H9 (cell line): ENCODE data around the gene MAPK14. TPM values are rescaled to one million over a fixed set of nuclear protein-coding genes. Genes with fewer than 3 reads are reported as not detected.

ENCODE experiments used
- DNase-seq: peaks from one replicate; pipeline ENCODE4 v3.0.0-alpha.2; 2017
- H2AFZ ChIP-seq: one replicate; pipeline ENCODE4 v1.6.1; 2013; ENCODE audit warnings: mild to moderate bottlenecking, low read length, control low read depth, moderate library complexity
- H2AK5ac ChIP-seq: 2 replicates; pipeline ENCODE4 v1.6.1; 2013; ENCODE audit warnings: low read length, control low read depth, mixed read lengths; ENCODE audit not compliant: insufficient read length
- H2BK120ac ChIP-seq: one replicate; pipeline ENCODE4 v1.6.1; 2013; ENCODE audit warnings: low read depth, mild to moderate bottlenecking, low read length, control low read depth, inconsistent platforms; ENCODE audit not compliant: poor library complexity, severe bottlenecking
- H2BK12ac ChIP-seq: 2 replicates; pipeline ENCODE4 v1.6.1; 2013; ENCODE audit warnings: low read length, control low read depth, mixed read lengths, low read depth; ENCODE audit not compliant: insufficient read length
- H2BK15ac ChIP-seq: 2 replicates; pipeline ENCODE4 v1.6.1; 2013; ENCODE audit warnings: low read depth, low read length, control low read depth
- H2BK20ac ChIP-seq: one replicate; pipeline ENCODE4 v1.6.1; 2013; ENCODE audit warnings: low read depth, mild to moderate bottlenecking, low read length, control low read depth, inconsistent platforms; ENCODE audit not compliant: poor library complexity, severe bottlenecking
- H2BK5ac ChIP-seq: 2 replicates; pipeline ENCODE4 v1.6.1; 2013; ENCODE audit warnings: low read length, control low read depth, mixed read lengths; ENCODE audit not compliant: insufficient read length
- H3K14ac ChIP-seq: 2 replicates; pipeline ENCODE4 v1.6.1; 2013; ENCODE audit warnings: low read length, control low read depth; ENCODE audit not compliant: insufficient read depth
- H3K18ac ChIP-seq: 2 replicates; pipeline ENCODE4 v1.6.1; 2013; ENCODE audit warnings: low read depth, mild to moderate bottlenecking, mixed read lengths, low read length, control low read depth; ENCODE audit not compliant: insufficient read length
- H3K23ac ChIP-seq: 2 replicates; pipeline ENCODE4 v1.6.1; 2013; ENCODE audit warnings: low read length, control low read depth, mixed read lengths, low read depth; ENCODE audit not compliant: insufficient read length
- H3K23me2 ChIP-seq: 2 replicates; pipeline ENCODE4 v1.6.1; 2013; ENCODE audit warnings: low read depth, mild to moderate bottlenecking, mixed read lengths, low read length, control low read depth; ENCODE audit not compliant: insufficient read length, poor library complexity, severe bottlenecking
- H3K27ac ChIP-seq: 2 replicates; pipeline ENCODE4 v1.5.1; 2013; ENCODE audit warnings: low read length, control low read depth, mixed read lengths, low read depth; ENCODE audit not compliant: insufficient read length
- H3K27me3 ChIP-seq: 2 replicates; pipeline ENCODE4 v1.6.1; 2013; ENCODE audit warnings: low read length, control low read depth, inconsistent platforms; ENCODE audit not compliant: insufficient read depth
- H3K4ac ChIP-seq: 2 replicates; pipeline ENCODE4 v1.6.1; 2013; ENCODE audit warnings: low read depth, mild to moderate bottlenecking, control low read depth, inconsistent platforms, low read length, moderate library complexity
- H3K4me1 ChIP-seq: 2 replicates; pipeline ENCODE4 v1.6.1; 2013; ENCODE audit warnings: low read length, control low read depth, inconsistent platforms; ENCODE audit not compliant: insufficient read depth
- H3K4me2 ChIP-seq: 2 replicates; pipeline ENCODE4 v1.6.1; 2013; ENCODE audit warnings: low read length, control low read depth, mixed read lengths; ENCODE audit not compliant: insufficient read length, insufficient read depth
- H3K56ac ChIP-seq: 2 replicates; pipeline ENCODE4 v1.6.1; 2013; ENCODE audit warnings: low read depth, mild to moderate bottlenecking, mixed read lengths, low read length, control low read depth; ENCODE audit not compliant: insufficient read length
- H3K79me1 ChIP-seq: 2 replicates; pipeline ENCODE4 v1.6.1; 2013; ENCODE audit warnings: low read depth, mild to moderate bottlenecking, moderate library complexity, low read length, control low read depth, inconsistent platforms; ENCODE audit not compliant: insufficient read depth, poor library complexity, severe bottlenecking
- H3K79me2 ChIP-seq: 2 replicates; pipeline ENCODE4 v1.6.1; 2013; ENCODE audit warnings: low read length, control low read depth, inconsistent platforms; ENCODE audit not compliant: insufficient read depth
- H3K9ac ChIP-seq: 2 replicates; pipeline ENCODE4 v1.6.1; 2013; ENCODE audit warnings: low read length, control low read depth, mixed read lengths; ENCODE audit not compliant: insufficient read length; ENCODE audit errors: extremely low read depth
- H3K9me3 ChIP-seq: one replicate; pipeline ENCODE4 v1.6.1; 2013; ENCODE audit warnings: low read depth, low read length, inconsistent platforms; ENCODE audit not compliant: control insufficient read depth
- H3T11ph ChIP-seq: one replicate; pipeline ENCODE4 v1.6.1; 2013; ENCODE audit warnings: mild to moderate bottlenecking, low read length, control low read depth, inconsistent platforms
- H4K20me1 ChIP-seq: one replicate; pipeline ENCODE4 v1.6.1; 2013; ENCODE audit not compliant: control insufficient read depth, insufficient read length, insufficient read depth
- H4K5ac ChIP-seq: 2 replicates; pipeline ENCODE4 v1.6.1; 2013; ENCODE audit warnings: low read depth, mild to moderate bottlenecking, mixed read lengths, low read length, control low read depth; ENCODE audit not compliant: insufficient read length
- H4K8ac ChIP-seq: replicated peaks from 2 replicates; pipeline ENCODE4 v1.6.1; 2013; ENCODE audit warnings: low read length, control low read depth, mixed read lengths, low read depth; ENCODE audit not compliant: insufficient read length
- H4K91ac ChIP-seq: 2 replicates; pipeline ENCODE4 v1.6.1; 2013; ENCODE audit warnings: low read depth, mild to moderate bottlenecking, moderate library complexity, mixed read lengths, low read length, control low read depth; ENCODE audit not compliant: insufficient read length
- H3K27ac Mint-ChIP-seq, 3 experiments: 2 replicates in 2 of 3; 3 replicates in 1 of 3; pipeline ENCODE4 v1.8.0; 2020 to 2021; ENCODE audit warnings: mixed read lengths in 3 of 3, mild to moderate bottlenecking in 1 of 3, moderate library complexity in 1 of 3
- H3K27me3 Mint-ChIP-seq: 2 replicates; pipeline ENCODE4 v1.8.0; 2021; ENCODE audit warnings: low read depth, mild to moderate bottlenecking, moderate library complexity, mixed read lengths
- H3K36me3 Mint-ChIP-seq, 3 experiments: 2 replicates in 2 of 3; 3 replicates in 1 of 3; pipeline ENCODE4 v1.8.0; 2020 to 2021; ENCODE audit warnings: low read depth in 3 of 3, mixed read lengths in 3 of 3; ENCODE audit not compliant: insufficient read depth in 1 of 3
- H3K4me1 Mint-ChIP-seq, 2 experiments: 2 replicates each; pipeline ENCODE4 v1.8.0; 2020; ENCODE audit warnings: mixed read lengths in 2 of 2
- H3K4me3 Mint-ChIP-seq, 2 experiments: 2 replicates in 1 of 2; 3 replicates in 1 of 2; pipeline ENCODE4 v1.8.0; 2020 to 2021; ENCODE audit warnings: mild to moderate bottlenecking in 2 of 2, mixed read lengths in 2 of 2, moderate library complexity in 1 of 2
- H3K9me3 Mint-ChIP-seq, 2 experiments: 2 replicates in 1 of 2; 3 replicates in 1 of 2; pipeline ENCODE4 v1.8.0; 2020; ENCODE audit warnings: mild to moderate bottlenecking in 2 of 2, mixed read lengths in 2 of 2, moderate library complexity in 1 of 2
- CTCF ChIP-seq: fragments of 200-600 bp; sonication (generic); conservative IDR thresholded peaks from 3 replicates; pipeline ENCODE4 v1.8.0; 2021; ENCODE audit warnings: antibody characterized with exemption, mild to moderate bottlenecking
- WGBS: extraction: QIAGEN DNeasy Blood & Tissue Kit; methylation state at CpG from one replicate; pipeline ENCODE4 v1.1.7; 2013; ENCODE audit warnings: missing lambda C conversion rate, low lambda C conversion rate, mixed read lengths; ENCODE audit not compliant: insufficient read length; ENCODE audit errors: extremely low coverage; 5-methylcytosine and 5-hydroxymethylcytosine counted together
- total RNA-seq: library from RNA; stranded (reverse); gene quantifications from 2 replicates; pipeline ENCODE4 v1.2.1, GENCODE V29; 2021

MAPK14 gene
- total RNA-seq, 1 experiment from 2014 or later = 40.5 TPM

GRCh38 chr6:36128073-36128472, 100.5 kb downstream of the MAPK14 start:
- H4K8ac ChIP-seq = no peak overlapping the region
- peaks cover 8% of the 10 kb centered on the region for H3K23me2 ChIP-seq
- H3K4me1 Mint-ChIP-seq = peaks cover 26 to 28% of the 10 kb centered on the region in 2 experiments
- no CpG with 5 or more reads among the region's 5 CpGs for WGBS
- H2BK15ac ChIP-seq = no peak overlapping the region
- no peak overlapping the region for H3K14ac ChIP-seq
- H3K4me3 Mint-ChIP-seq = no peak overlapping the region
- H2AFZ ChIP-seq = no peak overlapping the region
- H3K4me1 ChIP-seq = peaks cover 5% of the 10 kb centered on the region
- no peak overlapping the region for H3K4ac ChIP-seq
- no peak overlapping the region for H3K27ac ChIP-seq
- no peak overlapping the region for H2BK5ac ChIP-seq
- no peaks in the 10 kb centered on the region for H3K9me3 ChIP-seq
- no peak overlapping the region for H2BK20ac ChIP-seq
- no peak overlapping the region for H3K4me2 ChIP-seq
- H2AK5ac ChIP-seq = no peak overlapping the region
- no peaks in the 10 kb centered on the region for H3K79me1 ChIP-seq
- no peaks in the 10 kb centered on the region; a peak in 2 of 7 replicates for H3K36me3 Mint-ChIP-seq
- no peak overlapping the region for H2BK12ac ChIP-seq
- DNase-seq = no peak
- H4K20me1 ChIP-seq = no peaks in the 10 kb centered on the region
- H3K56ac ChIP-seq = no peak overlapping the region
- no peaks in the 10 kb centered on the region for H3K79me2 ChIP-seq
- H3K23ac ChIP-seq = no peak overlapping the region
- TF ChIP-seq CTCF = no peak
- no peak overlapping the region for H2BK120ac ChIP-seq
- no peak overlapping the region for H4K91ac ChIP-seq
- H3T11ph ChIP-seq = no peak overlapping the region
- H3K27me3 Mint-ChIP-seq = peaks cover 14% of the 10 kb centered on the region
- peaks cover 0 to 2% of the 10 kb centered on the region in 2 experiments; a peak in 1 of 5 replicates for H3K9me3 Mint-ChIP-seq
- no peak overlapping the region for H3K18ac ChIP-seq
- no peak overlapping the region for H4K5ac ChIP-seq
- H3K27me3 ChIP-seq = no peaks in the 10 kb centered on the region; the same call in 1 of the 2 replicates
- no peak overlapping the region for H3K27ac Mint-ChIP-seq
- H3K9ac ChIP-seq = no peak overlapping the region
